ENCODE results near the gene TLCD3B. TPM values are rescaled to one million over a fixed set of nuclear protein-coding genes. Genes with fewer than 3 reads are reported as not detected.

Gene TLCD3B
- total RNA-seq, 1 experiment from 2014 or later = 20.9 TPM

DNA sequence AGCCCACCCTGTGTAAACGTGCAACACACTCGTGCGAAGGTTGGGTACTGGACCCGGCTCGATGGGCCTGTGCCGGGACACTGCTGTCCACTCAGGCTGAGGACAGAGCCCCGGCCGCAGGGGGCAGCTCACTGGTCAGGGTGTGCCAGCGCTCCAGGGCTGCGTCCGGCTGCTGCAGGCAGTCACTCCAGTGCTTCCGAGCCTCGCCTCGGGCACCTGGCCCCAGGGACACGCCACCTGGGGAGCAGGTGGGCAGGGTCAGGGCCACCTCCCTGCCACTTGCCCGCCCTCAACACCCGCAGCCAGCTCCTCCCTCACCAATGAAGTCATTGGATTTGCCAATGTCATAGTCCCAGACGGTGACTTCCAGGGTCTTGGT, 25.0 kb downstream of the TLCD3B start:
- Histone ChIP-seq H2AFZ (ENCODE audit: low read length) (no peak overlapping the region), H2BK15ac (ENCODE audit: low read depth, low read length) (no peak overlapping the region), H2BK5ac (ENCODE audit: insufficient read length, low read length) (no peak overlapping the region), H3K4ac (ENCODE audit: low read depth, low read length) (no peak overlapping the region), H2BK12ac (ENCODE audit: insufficient read length, low read depth, low read length) (no peak overlapping the region), H4K20me1 (ENCODE audit: control insufficient read depth, insufficient read depth, insufficient read length) (no peaks in the 10 kb centered on the region), H3K23ac (ENCODE audit: insufficient read length, low read depth, low read length) (no peak overlapping the region), H3K4me1 (ENCODE audit: insufficient read depth, low read length) (no peaks in the 10 kb centered on the region; the same call in 1 of the 2 replicates), H3K4me2 (ENCODE audit: insufficient read depth, insufficient read length, low read length) (no peak overlapping the region), H3K23me2 (ENCODE audit: insufficient read length, low read depth, low read length, poor library complexity, severe bottlenecking) (peaks cover 7% of the 10 kb centered on the region), H3T11ph (ENCODE audit: low read length) (no peak overlapping the region), H4K8ac (replicated peaks; ENCODE audit: insufficient read length, low read depth, low read length) (no peak overlapping the region), H3K18ac (ENCODE audit: insufficient read length, low read depth, low read length) (no peak overlapping the region), H4K91ac (ENCODE audit: insufficient read length, low read depth, low read length) (no peak overlapping the region), H2BK120ac (ENCODE audit: low read depth, low read length, poor library complexity, severe bottlenecking) (no peak overlapping the region), H3K79me2 (ENCODE audit: insufficient read depth, low read length) (no peaks in the 10 kb centered on the region), H4K5ac (ENCODE audit: insufficient read length, low read depth, low read length) (no peak overlapping the region), H3K27me3 (ENCODE audit: insufficient read depth, low read length) (no peaks in the 10 kb centered on the region), H3K27ac (ENCODE audit: insufficient read length, low read depth, low read length) (no peak overlapping the region), H2AK5ac (ENCODE audit: insufficient read length, low read length) (no peak overlapping the region), H3K9me3 (ENCODE audit: control insufficient read depth, low read depth, low read length) (no peaks in the 10 kb centered on the region), H2BK20ac (ENCODE audit: low read depth, low read length, poor library complexity, severe bottlenecking) (no peak overlapping the region), H3K14ac (ENCODE audit: insufficient read depth, low read length) (no peak overlapping the region), H3K56ac (ENCODE audit: insufficient read length, low read depth, low read length) (no peak overlapping the region), H3K9ac (ENCODE audit: extremely low read depth, insufficient read length, low read length) (no peak overlapping the region), H3K79me1 (ENCODE audit: insufficient read depth, low read depth, low read length, poor library complexity, severe bottlenecking) (no peaks in the 10 kb centered on the region)
- Mint-ChIP-seq H3K36me3 (ENCODE audit: insufficient read depth in 1 of 3, low read depth in 3 of 3) (peaks cover 16 to 32% (median 24%) of the 10 kb centered on the region in 3 experiments), H3K4me1 (peaks cover 3 to 22% of the 10 kb centered on the region in 2 experiments; a peak in 3 of 4 replicates), H3K27ac (no peak overlapping the region), H3K4me3 (no peak overlapping the region), H3K27me3 (ENCODE audit: low read depth) (peaks cover 23% of the 10 kb centered on the region), H3K9me3 (no peaks in the 10 kb centered on the region)
- DNase-seq = no peak
- no CpG with 5 or more reads among the region's 18 CpGs for WGBS (ENCODE audit: extremely low coverage, insufficient read length, low lambda C conversion rate)
- TF ChIP-seq, protein P1, sequence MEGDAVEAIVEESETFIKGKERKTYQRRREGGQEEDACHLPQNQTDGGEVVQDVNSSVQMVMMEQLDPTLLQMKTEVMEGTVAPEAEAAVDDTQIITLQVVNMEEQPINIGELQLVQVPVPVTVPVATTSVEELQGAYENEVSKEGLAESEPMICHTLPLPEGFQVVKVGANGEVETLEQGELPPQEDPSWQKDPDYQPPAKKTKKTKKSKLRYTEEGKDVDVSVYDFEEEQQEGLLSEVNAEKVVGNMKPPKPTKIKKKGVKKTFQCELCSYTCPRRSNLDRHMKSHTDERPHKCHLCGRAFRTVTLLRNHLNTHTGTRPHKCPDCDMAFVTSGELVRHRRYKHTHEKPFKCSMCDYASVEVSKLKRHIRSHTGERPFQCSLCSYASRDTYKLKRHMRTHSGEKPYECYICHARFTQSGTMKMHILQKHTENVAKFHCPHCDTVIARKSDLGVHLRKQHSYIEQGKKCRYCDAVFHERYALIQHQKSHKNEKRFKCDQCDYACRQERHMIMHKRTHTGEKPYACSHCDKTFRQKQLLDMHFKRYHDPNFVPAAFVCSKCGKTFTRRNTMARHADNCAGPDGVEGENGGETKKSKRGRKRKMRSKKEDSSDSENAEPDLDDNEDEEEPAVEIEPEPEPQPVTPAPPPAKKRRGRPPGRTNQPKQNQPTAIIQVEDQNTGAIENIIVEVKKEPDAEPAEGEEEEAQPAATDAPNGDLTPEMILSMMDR (conservative IDR thresholded peaks at IDR 0.05) = no peak

All from H9 (cell line).